SKM-1 (cell line): ENCODE data around the gene EPG5.
"Not testable (repeated sequence)": the region's sequence is repeated elsewhere in the genome, so short reads cannot be mapped to it uniquely, and the experiment has no call there.

ENCODE experiments used
- DNase-seq: peaks from one replicate; lab custom pipeline; 2025; ENCODE audit not compliant: unreplicated experiment; lab: John Stamatoyannopoulos, UW

EPG5 gene

GRCh38 chr18:45967007-45967706, at the start of gene EPG5:
Gene EPG5, minus strand, starts transcription at chr18:45967329. Its CDS starts 90 bp downstream, at chr18:45967239.
- peak; percentile 78 for DNase-seq

GRCh38 chr18:46013484-46014189, 46.5 kb upstream of the EPG5 start:
- no peak for DNase-seq

- no peak for DNase-seq
Measured at GRCh38 chr18:46010676-46011075, 43.5 kb upstream of the EPG5 start.

- no peak for DNase-seq
Measured at GRCh38 chr18:46010050-46010449, 42.9 kb upstream of the EPG5 start.

- DNase-seq, result peak; percentile 92
Measured at GRCh38 chr18:46009125-46009840, 42.2 kb upstream of the EPG5 start.

- no peak for DNase-seq
Measured at GRCh38 chr18:46008531-46008930, 41.4 kb upstream of the EPG5 start.

- no peak for DNase-seq
Measured at GRCh38 chr18:46007165-46007564, 40.0 kb upstream of the EPG5 start.

- DNase-seq, result no peak
Measured at GRCh38 chr18:46002934-46003333, 35.8 kb upstream of the EPG5 start.

GRCh38 chr18:46001892-46002291, 34.8 kb upstream of the EPG5 start:
- DNase-seq, result no peak

GRCh38 chr18:46001074-46001473, 33.9 kb upstream of the EPG5 start:
- DNase-seq, result no peak

GRCh38 chr18:45999536-45999935, 32.4 kb upstream of the EPG5 start:
- no peak for DNase-seq

- no peak for DNase-seq
Measured at GRCh38 chr18:45998244-45998643, 31.1 kb upstream of the EPG5 start.

GRCh38 chr18:45997700-45998151, 30.6 kb upstream of the EPG5 start:
- no peak for DNase-seq

GRCh38 chr18:45995461-45995860, 28.3 kb upstream of the EPG5 start:
- DNase-seq, result no peak

- DNase-seq, result no peak
Measured at GRCh38 chr18:45993438-45993837, 26.3 kb upstream of the EPG5 start.

- not testable (repeated sequence) for DNase-seq
Measured at GRCh38 chr18:45992527-45992926, 25.4 kb upstream of the EPG5 start.

GRCh38 chr18:45991788-45992187, 24.7 kb upstream of the EPG5 start:
- no peak for DNase-seq

- DNase-seq, result no peak
Measured at GRCh38 chr18:45984546-45985235, 17.6 kb upstream of the EPG5 start.

- DNase-seq, result no peak
Measured at GRCh38 chr18:45981821-45982220, 14.7 kb upstream of the EPG5 start.

- DNase-seq, result no peak
Measured at GRCh38 chr18:45980229-45980628, 13.1 kb upstream of the EPG5 start.

- DNase-seq, result no peak
Measured at GRCh38 chr18:45978084-45978483, 11.0 kb upstream of the EPG5 start.
